GM21423 (cell line): ENCODE data around the gene SGTA.
"Not testable (repeated sequence)": the region's sequence is repeated elsewhere in the genome, so short reads cannot be mapped to it uniquely, and the experiment has no call there.

ENCODE experiments used
- ATAC-seq: cut with Tn5 transposase; IDR thresholded peaks from one replicate; pipeline ENCODE4 v1.9.1; 2021; ENCODE audit warnings: mild to moderate bottlenecking, moderate library complexity; ENCODE audit not compliant: unreplicated experiment

SGTA gene, protein sequence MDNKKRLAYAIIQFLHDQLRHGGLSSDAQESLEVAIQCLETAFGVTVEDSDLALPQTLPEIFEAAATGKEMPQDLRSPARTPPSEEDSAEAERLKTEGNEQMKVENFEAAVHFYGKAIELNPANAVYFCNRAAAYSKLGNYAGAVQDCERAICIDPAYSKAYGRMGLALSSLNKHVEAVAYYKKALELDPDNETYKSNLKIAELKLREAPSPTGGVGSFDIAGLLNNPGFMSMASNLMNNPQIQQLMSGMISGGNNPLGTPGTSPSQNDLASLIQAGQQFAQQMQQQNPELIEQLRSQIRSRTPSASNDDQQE

DNA sequence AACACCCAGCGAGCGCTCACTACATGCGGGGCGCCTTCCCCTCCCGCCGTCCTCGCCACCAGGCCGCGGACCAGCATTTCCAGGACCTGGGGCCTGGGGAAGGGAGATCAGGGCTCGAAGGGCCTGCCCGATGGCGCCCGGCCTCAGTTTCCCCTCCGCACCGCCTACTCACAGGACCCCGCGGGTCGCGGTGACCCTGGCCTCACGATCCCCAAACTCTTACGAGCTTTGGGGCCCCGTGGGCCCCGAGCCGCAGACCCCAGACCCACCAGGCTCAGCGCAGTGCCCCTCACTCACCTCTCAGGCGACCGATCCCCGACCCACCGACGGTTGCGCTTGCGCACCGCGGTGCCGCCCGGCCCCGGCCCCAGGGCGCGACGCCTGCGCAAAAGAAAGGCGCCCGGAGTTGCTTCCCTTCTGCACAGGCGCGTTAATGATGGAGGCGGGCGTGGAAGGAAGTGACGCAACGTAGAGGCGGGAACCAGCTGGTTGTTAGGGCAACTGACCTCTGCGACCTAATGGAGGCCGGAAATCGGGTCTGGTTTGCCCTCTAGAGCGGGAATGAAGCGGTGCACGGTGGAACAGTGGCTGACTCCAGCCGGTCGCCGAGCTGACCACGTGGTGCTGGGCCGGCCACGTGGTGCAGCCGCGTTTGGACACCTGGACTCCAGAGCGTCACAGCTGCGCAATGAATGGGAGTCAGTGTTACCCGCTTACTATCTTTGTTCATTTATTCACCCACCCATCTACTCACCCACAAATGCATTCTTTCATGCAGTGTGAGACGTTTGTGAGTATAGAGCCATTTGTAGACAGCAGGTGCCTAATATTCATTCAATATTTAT, at the start of gene SGTA:
Gene SGTA (minus strand): TSS at position 338 of the 845 bp plus-strand sequence. CDS start 14,205 bp downstream, outside the sequence.
- peak; percentile 71 for ATAC-seq

DNA sequence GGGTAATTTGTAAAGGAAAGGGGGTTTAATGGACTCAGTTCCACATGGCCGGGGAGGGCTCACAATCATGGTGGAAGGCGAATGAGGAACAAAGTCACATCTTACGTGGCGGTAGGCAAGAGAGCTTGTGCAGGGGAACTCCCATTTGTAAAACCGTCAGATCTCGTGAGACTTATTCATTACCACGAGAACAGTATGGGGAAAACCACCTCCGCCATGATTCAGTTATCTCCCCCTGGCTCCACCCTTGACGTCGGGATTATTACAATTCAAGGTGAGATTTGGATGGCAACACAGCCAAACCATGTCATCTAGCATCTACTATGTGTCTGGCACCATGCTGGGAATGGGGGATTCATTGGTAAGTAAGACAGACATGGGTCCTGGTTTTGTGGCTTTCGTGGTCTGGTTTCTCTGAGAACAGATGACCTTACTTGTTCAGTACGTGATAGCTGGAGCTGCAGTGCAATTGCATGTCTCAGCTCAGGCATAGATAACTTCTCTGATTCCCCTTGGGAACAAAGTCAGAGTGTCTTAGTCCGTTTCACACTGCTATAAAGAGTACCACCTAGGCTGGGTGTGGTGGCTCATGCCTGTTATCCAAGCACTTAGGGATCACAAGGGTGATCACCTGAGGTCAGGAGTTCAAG, 44.9 kb upstream of the SGTA start:
- ATAC-seq: no peak

GRCh38 chr19:2827022-2827421, 43.9 kb upstream of the SGTA start:
- no peak for ATAC-seq

DNA sequence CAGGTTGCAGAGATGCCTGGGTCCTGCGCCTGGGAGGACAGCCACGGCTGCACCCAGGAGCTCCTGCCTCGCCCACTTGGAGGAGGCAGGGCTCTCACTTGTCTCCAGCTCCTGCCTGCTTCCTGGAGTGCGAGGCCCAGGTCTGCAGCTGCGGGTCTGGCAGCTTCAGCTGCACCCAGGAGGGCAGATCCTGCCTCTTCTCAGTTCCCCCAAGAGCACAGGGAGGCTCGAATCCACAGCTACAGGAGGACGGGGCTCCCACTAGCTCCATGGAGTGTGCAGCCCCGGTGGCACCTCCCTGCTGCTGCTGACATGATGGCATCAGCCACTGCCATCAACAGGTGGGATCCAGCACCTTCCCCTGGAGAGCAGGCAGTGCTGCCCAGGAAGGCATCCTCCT, 41.1 kb upstream of the SGTA start:
- ATAC-seq: no peak

GRCh38 chr19:2823646-2824045, 40.6 kb upstream of the SGTA start:
- ATAC-seq: no peak

DNA sequence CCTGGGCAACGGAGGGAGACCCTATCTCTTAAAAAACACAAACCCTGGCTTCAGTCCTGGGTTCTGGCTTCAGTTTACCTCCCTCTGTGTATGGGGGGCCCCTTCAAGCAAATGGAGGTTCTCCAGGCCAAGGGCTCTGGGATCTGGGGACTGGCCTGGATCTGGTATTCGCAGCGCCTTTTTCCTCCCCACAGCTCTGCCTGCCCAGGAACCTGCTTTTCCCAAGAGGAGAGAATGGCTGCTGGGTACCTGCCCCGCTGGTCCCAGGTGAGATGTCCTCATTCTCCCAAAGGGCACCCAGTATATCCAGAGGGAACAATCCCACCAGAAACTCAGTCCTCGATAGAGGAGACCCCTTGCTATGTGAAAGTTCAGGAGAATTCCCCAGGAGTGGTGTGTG, 39.8 kb upstream of the SGTA start:
- ATAC-seq: no peak

DNA sequence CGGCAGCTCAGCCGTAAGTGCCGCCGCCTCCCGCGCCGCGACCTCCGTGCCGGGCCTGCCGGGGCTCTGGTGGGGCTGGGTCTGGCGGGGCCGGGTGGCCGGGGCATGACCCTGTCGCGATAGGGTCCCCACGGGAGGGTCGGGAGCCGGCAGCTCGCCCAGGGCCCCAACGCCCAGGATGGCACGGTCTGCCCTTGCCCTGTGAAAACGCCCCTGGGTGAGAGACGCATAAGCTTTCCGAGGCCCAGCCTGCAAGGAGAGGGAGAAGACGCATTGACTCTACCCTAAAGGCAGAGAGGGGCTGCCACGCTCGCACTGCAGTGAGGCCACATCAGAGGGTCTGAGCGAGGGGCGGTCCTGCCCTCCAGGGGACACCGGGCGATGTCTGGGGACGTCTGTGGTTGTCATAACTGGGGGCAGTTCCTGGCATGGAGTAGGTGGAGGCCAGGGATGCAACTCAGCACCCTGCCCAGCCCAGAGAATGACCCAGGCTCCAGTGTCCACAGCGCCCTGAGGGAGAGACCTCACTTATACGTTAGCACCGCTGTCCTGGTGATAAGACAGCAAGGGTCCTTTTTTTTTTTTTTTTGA, 37.1 kb upstream of the SGTA start:
- no peak for ATAC-seq

GRCh38 chr19:2819540-2820111, 36.6 kb upstream of the SGTA start, which contains the start of gene ZNF554:
TSS of gene ZNF554 (plus strand) at chr19:2819868. CDS start at chr19:2820072, 204 bp downstream.
- peak; percentile 90 for ATAC-seq

- ATAC-seq: not testable (repeated sequence)
Measured at GRCh38 chr19:2817237-2817829, 34.3 kb upstream of the SGTA start.

DNA sequence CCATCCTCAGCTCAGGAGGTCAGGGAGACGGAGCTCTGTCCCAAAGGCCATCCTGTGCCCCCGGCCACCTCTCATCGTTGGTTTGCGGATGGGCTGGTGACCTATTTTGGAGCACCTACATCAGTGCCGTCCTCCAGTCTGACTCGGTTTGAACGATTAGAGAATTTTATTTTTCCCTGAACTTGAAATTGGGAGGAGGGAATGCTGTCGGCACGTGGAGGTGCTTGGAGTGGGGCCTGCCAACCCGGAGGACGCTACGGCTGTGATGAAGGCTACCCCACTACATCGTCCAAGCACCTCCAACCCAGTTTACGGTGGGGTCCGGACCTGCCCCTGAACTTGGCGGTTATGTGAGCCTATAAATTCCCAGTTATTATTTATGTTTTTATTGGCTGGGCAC, 33.6 kb upstream of the SGTA start:
- ATAC-seq: no peak

- no peak for ATAC-seq
Measured at GRCh38 chr19:2815923-2816322, 32.9 kb upstream of the SGTA start.

DNA sequence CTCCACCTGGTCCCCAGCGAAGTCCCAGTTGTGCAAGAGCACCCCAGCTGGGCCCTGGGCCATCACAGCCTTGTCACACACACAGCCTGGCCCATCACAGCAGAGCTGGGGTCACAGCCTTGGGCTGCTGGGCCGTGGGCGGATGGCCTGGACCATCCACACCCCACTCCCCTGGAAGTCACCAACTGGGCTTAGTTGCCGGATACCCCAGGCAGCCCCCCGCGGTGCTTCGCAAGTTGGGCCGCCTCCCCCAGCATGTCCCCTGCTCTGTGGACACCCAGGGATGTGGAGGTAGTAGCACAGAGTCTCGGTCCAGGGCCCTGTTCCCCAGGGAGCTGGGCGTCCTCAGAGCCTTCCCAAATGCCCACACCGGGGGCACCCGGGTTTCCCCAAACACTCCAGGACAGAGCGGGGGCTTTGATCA, 32.1 kb upstream of the SGTA start:
- ATAC-seq: no peak

DNA sequence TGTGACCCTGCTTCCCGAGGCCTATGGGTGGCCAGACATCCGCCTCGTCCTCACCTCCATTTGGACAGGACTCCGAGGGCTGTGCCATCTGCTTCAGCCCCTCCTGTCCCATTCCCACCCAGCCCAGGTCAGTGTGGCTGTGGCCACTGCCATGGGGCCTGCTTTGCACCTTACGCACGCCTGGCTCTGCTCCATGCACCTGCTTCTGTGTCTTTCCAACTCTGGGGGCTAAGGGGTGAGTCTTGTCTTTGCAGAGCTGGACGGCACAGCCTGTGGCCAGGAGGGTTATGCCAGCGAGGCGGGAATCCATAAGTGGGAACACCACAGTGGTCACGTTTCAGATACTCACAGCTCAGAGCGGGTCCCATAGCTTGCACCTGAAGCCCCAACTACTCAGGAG, 31.4 kb upstream of the SGTA start:
- no peak for ATAC-seq

DNA sequence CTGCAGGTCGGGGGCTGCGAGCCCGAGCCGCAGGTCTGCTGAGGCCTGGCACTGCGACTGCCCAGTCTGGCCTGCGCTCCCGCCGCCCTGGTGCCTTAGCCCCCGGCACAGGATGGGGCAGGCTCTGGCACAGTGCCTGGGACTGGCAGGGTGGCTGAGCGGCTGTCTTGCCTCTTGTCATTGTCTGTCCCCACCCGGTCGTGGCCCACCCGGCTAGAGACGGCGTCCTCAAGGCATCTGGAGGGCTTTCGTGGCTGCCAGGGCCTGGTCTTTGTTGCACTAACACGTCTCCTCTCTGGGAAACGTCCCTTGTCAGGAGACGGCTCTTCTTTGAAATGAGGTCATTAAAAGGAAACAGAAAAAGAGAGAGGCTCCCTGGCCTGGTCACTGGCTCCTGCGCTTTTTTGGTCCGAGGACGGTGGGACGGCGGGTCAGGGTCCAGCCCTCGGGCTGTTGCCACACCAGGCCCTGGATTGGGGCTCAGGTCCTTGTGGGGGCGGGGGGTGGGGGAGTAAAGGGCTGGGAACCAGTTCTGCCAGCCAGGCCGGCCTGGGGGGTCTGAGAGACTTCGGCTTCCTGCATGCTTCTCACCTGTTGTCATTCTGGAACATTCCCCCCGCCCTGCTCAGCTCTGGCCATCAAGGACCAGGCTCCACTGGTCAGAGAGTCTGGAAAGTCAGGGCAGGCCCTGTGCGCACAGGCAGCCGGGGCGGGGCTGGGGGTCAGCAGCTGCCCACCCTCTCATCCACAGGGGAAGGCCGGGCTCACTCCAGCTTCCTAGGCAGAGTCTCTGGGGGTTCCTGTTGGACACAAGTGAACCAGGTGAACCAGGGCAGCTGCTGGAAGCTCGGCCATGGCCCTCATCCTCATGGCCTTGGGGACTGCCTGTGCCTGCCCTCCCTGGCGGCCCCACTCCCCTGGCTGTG, 30.4 kb upstream of the SGTA start:
- no peak for ATAC-seq

- ATAC-seq: no peak
Measured at GRCh38 chr19:2812414-2813234, 29.6 kb upstream of the SGTA start.

GRCh38 chr19:2811735-2812413, 28.8 kb upstream of the SGTA start:
- no peak for ATAC-seq

GRCh38 chr19:2811221-2811722, 28.2 kb upstream of the SGTA start:
- no peak for ATAC-seq
